Osteocyte (in vitro differentiated cells): ENCODE data around the gene SLC25A51. TPM values are rescaled to one million over a fixed set of nuclear protein-coding genes. Genes with fewer than 3 reads are reported as not detected.

ENCODE experiments used
- DNase-seq: peaks from one replicate; pipeline ENCODE4 v3.0.0; 2021; ENCODE audit warnings: mixed read lengths; ENCODE audit not compliant: unreplicated experiment; ENCODE audit errors: extremely low spot score
- H3K27ac Mint-ChIP-seq: one replicate; pipeline ENCODE4 v1.8.0; 2021; ENCODE audit warnings: mild to moderate bottlenecking, mixed read lengths; ENCODE audit not compliant: unreplicated experiment
- H3K27me3 Mint-ChIP-seq: one replicate; pipeline ENCODE4 v1.8.0; 2021; ENCODE audit warnings: mixed read lengths; ENCODE audit not compliant: unreplicated experiment
- H3K36me3 Mint-ChIP-seq: one replicate; pipeline ENCODE4 v1.8.0; 2021; ENCODE audit warnings: mixed read lengths; ENCODE audit not compliant: unreplicated experiment
- H3K4me1 Mint-ChIP-seq: one replicate; pipeline ENCODE4 v1.8.0; 2021; ENCODE audit warnings: mixed read lengths; ENCODE audit not compliant: unreplicated experiment
- H3K4me3 Mint-ChIP-seq: one replicate; pipeline ENCODE4 v1.8.0; 2021; ENCODE audit warnings: mild to moderate bottlenecking, moderate library complexity, mixed read lengths; ENCODE audit not compliant: unreplicated experiment
- H3K9me3 Mint-ChIP-seq: one replicate; pipeline ENCODE4 v1.8.0; 2021; ENCODE audit warnings: mixed read lengths; ENCODE audit not compliant: unreplicated experiment
- CTCF ChIP-seq: fragments of 200-600 bp; sonication (generic); IDR thresholded peaks from 2 replicates; pipeline ENCODE4 v1.5.0; 2021; ENCODE audit warnings: antibody characterized with exemption, mild to moderate bottlenecking, moderate library complexity
- total RNA-seq: library from RNA; stranded (reverse); gene quantifications from 2 replicates; pipeline ENCODE4 v1.2.1, GENCODE V29; 2021

SLC25A51 gene
- total RNA-seq, 1 donor from 2014 or later, result 37.5 TPM

- no peak for TF ChIP-seq CTCF
- Mint-ChIP-seq H3K9me3 (peaks cover 5% of the 10 kb centered on the region), H3K4me3 (no peak overlapping the region), H3K36me3 (peaks cover 9% of the 10 kb centered on the region), H3K27ac (no peak overlapping the region), H3K27me3 (no peaks in the 10 kb centered on the region), H3K4me1 (no peaks in the 10 kb centered on the region)
- no peak for DNase-seq
Measured at GRCh38 chr9:37870799-37871176, 33.1 kb downstream of the SLC25A51 start.

GRCh38 chr9:37870081-37870798, 33.7 kb downstream of the SLC25A51 start:
- H3K9me3 Mint-ChIP-seq, result peaks cover 5% of the 10 kb centered on the region
- H3K4me3 Mint-ChIP-seq, result no peak overlapping the region
- H3K27me3 Mint-ChIP-seq, result no peaks in the 10 kb centered on the region

GRCh38 chr9:37862530-37862929, 41.4 kb downstream of the SLC25A51 start:
- H3K27me3 Mint-ChIP-seq, result no peaks in the 10 kb centered on the region
- H3K4me3 Mint-ChIP-seq, result no peak overlapping the region
- H3K36me3 Mint-ChIP-seq, result peaks cover 23% of the 10 kb centered on the region
- DNase-seq, result no peak
- no peak for TF ChIP-seq CTCF
- peaks cover 5% of the 10 kb centered on the region for H3K9me3 Mint-ChIP-seq
- H3K4me1 Mint-ChIP-seq, result peaks cover 5% of the 10 kb centered on the region
- no peak overlapping the region for H3K27ac Mint-ChIP-seq

More at GRCh38 chr9:37870081-37870798, 33.7 kb downstream of the SLC25A51 start:
- TF ChIP-seq CTCF, result no peak
- no peak overlapping the region for H3K27ac Mint-ChIP-seq
- no peak for DNase-seq
- H3K4me1 Mint-ChIP-seq, result no peaks in the 10 kb centered on the region
- peaks cover 9% of the 10 kb centered on the region for H3K36me3 Mint-ChIP-seq

- H3K4me1 Mint-ChIP-seq, result peaks cover 5% of the 10 kb centered on the region
Measured at GRCh38 chr9:37859043-37859442, 44.9 kb downstream of the SLC25A51 start.

GRCh38 chr9:37856551-37856950, 47.4 kb downstream of the SLC25A51 start:
- no peaks in the 10 kb centered on the region for H3K27me3 Mint-ChIP-seq
- TF ChIP-seq CTCF, result no peak
- H3K4me3 Mint-ChIP-seq, result no peak overlapping the region
- peaks cover 5% of the 10 kb centered on the region for H3K4me1 Mint-ChIP-seq
- peaks cover 31% of the 10 kb centered on the region for H3K36me3 Mint-ChIP-seq
- H3K9me3 Mint-ChIP-seq, result no peaks in the 10 kb centered on the region
- no peak overlapping the region for H3K27ac Mint-ChIP-seq
- DNase-seq, result no peak

More at GRCh38 chr9:37859043-37859442, 44.9 kb downstream of the SLC25A51 start:
- H3K36me3 Mint-ChIP-seq, result peaks cover 29% of the 10 kb centered on the region
- no peak for DNase-seq
- no peak overlapping the region for H3K4me3 Mint-ChIP-seq
- H3K9me3 Mint-ChIP-seq, result no peaks in the 10 kb centered on the region
- TF ChIP-seq CTCF, result peak; percentile 35
- H3K27me3 Mint-ChIP-seq, result no peaks in the 10 kb centered on the region
- no peak overlapping the region for H3K27ac Mint-ChIP-seq
